ENCODE data around the gene GSN. TPM values are rescaled to one million over a fixed set of nuclear protein-coding genes. Genes with fewer than 3 reads are reported as not detected.

GSN gene
- total RNA-seq, 1 donor from 2014 or later: 174 TPM

DNA sequence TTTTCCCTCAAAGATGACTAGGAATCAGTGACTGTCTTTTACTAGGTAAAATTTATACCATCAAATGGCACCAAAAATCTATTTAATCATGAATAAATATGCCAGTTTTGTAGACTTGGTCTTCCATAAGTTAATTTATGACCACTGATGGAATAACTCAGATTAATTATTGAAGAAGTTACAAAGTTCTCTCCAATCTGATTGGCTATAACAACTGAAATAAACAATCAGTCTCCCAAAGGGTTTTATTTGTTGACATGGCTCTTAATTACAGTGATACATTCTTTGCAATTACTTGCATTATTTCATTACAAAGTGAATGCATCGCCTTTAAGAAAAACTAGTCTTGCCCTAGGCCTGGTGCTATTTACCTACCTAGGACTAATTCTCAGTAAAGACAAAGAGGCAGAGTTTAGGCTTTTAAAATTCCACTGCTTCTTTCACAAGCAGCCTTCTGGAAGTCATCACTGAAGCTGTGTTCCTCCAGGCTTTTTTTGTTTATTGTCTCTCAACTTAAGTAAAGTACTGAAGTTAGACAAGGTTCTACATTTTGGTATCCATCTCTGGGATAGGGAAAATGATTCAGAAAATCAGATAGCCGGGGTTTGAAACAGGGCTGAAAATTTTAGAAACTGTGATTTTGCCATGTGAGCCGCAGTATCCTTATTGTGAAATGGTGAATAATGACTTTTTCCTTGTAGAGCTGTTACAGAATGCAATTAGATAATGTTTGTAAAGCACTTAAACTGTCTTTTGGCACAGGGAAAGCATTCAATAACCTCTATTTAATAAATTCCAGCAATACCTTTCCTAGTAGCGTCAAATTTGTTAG is 99.6 kb downstream of the GSN start:
- TF ChIP-seq, protein P1, sequence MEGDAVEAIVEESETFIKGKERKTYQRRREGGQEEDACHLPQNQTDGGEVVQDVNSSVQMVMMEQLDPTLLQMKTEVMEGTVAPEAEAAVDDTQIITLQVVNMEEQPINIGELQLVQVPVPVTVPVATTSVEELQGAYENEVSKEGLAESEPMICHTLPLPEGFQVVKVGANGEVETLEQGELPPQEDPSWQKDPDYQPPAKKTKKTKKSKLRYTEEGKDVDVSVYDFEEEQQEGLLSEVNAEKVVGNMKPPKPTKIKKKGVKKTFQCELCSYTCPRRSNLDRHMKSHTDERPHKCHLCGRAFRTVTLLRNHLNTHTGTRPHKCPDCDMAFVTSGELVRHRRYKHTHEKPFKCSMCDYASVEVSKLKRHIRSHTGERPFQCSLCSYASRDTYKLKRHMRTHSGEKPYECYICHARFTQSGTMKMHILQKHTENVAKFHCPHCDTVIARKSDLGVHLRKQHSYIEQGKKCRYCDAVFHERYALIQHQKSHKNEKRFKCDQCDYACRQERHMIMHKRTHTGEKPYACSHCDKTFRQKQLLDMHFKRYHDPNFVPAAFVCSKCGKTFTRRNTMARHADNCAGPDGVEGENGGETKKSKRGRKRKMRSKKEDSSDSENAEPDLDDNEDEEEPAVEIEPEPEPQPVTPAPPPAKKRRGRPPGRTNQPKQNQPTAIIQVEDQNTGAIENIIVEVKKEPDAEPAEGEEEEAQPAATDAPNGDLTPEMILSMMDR (conservative IDR thresholded peaks at IDR 0.05; ENCODE audit: low read depth, low read length): no peak
- DNase-seq (ENCODE audit: low read depth): no peak

DNA sequence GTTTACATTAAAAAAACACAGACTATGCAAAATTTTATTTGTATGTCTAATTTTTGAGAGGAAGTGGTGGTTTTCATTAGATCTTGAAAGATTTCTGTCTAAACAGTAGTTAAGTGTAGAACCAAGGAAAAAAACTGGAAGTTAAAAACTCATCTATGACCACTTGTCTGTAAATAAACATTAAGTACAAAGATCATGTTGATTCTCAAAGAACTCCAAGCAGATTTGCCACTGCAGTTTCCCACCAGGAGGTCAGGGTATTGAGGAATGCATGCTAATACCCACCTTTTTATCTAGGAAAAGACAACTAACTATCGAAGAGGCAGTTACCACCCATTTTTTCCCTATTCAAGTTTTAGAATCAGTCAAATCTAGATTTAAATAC is 100.2 kb downstream of the GSN start:
- DNase-seq (ENCODE audit: low read depth): no peak
- peak overlapping the region; percentile 81 for H3K4me3 ChIP-seq (ENCODE audit: low read depth, low read length)

More for the DNA sequence above, 99.6 kb downstream of the GSN start:
- H3K4me3 ChIP-seq (ENCODE audit: low read depth, low read length): peak overlapping the region; percentile 81

DNA sequence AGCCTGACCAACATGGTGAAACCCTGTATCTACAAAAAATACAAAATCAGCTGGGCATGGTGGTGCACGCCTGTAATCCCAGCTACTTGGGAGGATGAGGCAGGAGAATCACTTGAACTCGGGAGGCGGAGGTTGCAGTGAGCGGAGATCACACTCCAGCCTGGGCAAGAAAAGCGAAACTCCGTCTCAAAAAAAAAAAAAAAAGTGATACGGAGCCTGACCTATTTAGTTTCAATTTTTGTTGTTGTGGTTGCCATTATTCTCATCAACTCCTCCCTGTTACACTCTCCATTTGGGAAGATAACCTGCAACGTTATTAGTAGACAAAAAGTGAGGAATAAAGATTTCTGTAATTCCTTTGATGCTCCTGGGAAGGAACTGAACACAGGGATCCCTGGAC is 100.8 kb downstream of the GSN start:
- TF ChIP-seq, protein P1 (conservative IDR thresholded peaks at IDR 0.05; ENCODE audit: low read depth, low read length): no peak
- no peak for DNase-seq (ENCODE audit: low read depth)
- H3K4me3 ChIP-seq (ENCODE audit: low read depth, low read length): peak overlapping the region; percentile 81

More for the DNA sequence above, 100.2 kb downstream of the GSN start:
- TF ChIP-seq, protein P1 (conservative IDR thresholded peaks at IDR 0.05; ENCODE audit: low read depth, low read length): no peak

DNA sequence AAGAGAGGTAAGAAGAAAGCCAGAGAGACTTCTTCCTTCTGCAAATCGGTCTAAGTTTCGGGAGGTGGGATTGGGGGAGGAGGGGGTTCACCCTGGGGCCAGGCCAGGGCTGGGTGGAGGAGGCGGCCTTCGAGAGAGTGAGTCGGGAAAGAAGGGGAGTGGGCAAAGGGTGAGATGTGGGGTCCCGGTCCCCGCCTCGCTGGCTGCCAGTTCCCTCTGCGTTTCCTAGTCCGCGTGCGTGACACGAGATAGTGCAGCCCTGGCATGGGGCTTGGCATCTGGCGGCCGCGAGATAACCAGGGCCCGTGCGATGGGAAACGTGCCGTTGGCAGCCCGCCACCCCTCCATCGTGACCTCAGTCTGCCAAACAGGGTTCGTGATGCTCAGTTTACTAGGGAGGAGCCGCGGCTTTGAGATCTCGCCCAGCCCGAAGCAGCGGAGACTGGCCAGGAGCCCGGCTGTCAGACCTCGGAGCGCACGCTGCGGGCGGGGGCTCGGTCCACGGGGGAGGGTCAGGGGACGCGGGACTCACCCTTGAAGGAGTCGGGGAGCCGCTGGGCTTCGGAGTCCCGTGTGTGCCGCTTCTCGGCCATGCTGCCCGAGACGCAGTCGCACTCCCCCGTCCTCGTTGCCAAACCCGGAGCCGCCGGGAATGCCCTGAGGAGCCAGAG is 101.8 kb downstream of the GSN start, which contains the start of gene STOM:
Gene STOM, minus strand, starts transcription at position 656 of the 671 bp plus-strand sequence. Its CDS starts 63 bp downstream, at position 593.
- H3K4me3 ChIP-seq (ENCODE audit: low read depth, low read length): peak within 1 kb of the TSS; percentile 81
- TF ChIP-seq, protein P1 (conservative IDR thresholded peaks at IDR 0.05; ENCODE audit: low read depth, low read length): no peak
- DNase-seq (ENCODE audit: low read depth): no peak

DNA sequence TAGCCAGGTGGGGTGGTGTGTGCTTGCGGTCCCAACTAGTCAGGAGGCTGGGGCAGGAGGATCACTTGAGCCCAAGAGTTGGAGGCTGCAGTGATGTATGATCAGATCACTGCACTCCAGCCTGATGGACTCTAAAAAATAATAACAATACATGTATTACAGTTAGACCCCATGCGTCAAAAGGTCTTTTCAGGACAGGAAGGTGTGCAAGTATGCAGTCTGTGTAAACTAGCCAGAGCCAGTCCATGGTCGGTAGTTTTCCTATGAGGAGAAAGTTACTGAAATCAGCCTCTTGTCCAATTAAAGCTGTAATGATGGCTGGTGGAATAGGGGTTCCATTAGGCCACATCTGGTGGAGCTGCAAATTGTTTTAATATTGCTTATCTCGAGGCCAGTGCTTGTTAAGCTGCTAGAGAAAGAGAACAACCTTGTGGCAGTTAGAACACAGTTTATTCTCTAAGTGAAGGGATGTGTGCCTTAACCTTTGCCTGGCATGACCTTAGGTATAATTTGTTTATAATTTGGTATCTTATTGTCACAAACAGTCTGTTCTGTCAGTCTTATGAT is 103.6 kb downstream of the GSN start:
- no peak overlapping the region for H3K4me3 ChIP-seq (ENCODE audit: low read depth, low read length)
- DNase-seq (ENCODE audit: low read depth): no peak
- TF ChIP-seq, protein P1 (conservative IDR thresholded peaks at IDR 0.05; ENCODE audit: low read depth, low read length): no peak

DNA sequence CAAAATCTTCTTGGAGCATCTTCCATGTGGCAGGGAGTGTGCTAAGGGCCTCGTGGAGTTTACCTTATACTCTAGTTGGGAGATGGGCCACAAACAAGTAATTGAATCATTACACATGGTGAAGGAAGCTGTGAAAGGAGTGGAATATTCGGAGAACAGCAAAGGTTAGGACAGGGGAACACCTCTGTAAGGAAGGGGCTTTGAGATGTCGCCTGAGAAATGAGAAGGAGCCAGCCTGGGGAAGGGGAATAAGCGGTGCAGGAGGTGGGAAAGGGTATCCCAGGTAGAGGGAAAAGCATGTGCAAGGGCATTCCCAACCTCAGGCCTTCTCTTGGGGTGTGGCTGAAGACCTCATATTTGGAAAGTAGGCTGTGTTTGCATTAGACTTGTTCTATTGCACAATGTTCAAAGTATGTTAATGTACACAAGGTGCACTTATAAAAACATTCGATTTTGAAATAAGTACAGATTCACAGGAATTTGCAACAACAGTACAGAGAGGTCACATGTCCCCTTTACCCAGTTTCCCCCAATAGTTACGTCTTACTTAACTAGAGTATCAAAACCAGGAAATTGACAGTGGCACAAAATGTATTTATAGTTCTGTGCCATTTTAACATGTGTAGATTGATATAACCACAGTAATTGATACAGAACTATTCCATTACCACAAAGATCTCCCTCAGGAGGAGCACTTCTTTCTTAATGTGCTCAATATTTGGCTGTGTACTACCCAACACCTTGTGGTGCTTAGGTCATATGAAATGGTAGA is 104.5 kb downstream of the GSN start:
- H3K4me3 ChIP-seq (ENCODE audit: low read depth, low read length): no peak overlapping the region
- DNase-seq (ENCODE audit: low read depth): no peak
- TF ChIP-seq, protein P1 (conservative IDR thresholded peaks at IDR 0.05; ENCODE audit: low read depth, low read length): no peak

All from epithelial cell of proximal tubule (primary cell).